Activated CD8-positive, alpha-beta memory T cell treated with anti-CD3 and anti-CD28 coated beads, Interleukin-2, amount 10 ng/mL, durations not matched to agents 7 days and 5 days (primary cell): ENCODE measurements around the gene SLX9. TPM values are rescaled to one million over a fixed set of nuclear protein-coding genes. Genes with fewer than 3 reads are reported as not detected.

Source experiments
- ATAC-seq: fragments of 150-1000 bp; cut with Tn5 transposase; one replicate; pipeline ENCODE4 v1.10.0; 2021; ENCODE audit warnings: moderate library complexity
- CTCF ChIA-PET: fragments of 350-600 bp; sonication (Branson Sonifier 250); formaldehyde crosslinking; loops from one replicate; lab custom pipeline; 2021; ENCODE audit warnings: antibody characterized with exemption; lab: Charles Lee
- DNase-seq: peaks from one replicate; pipeline ENCODE4 v3.0.0-alpha.2; 2020
- H3K27ac Mint-ChIP-seq: one replicate; pipeline ENCODE4 v1.8.0; 2021; ENCODE audit warnings: mild to moderate bottlenecking, mixed read lengths
- H3K27me3 Mint-ChIP-seq: one replicate; pipeline ENCODE4 v1.8.0; 2021; ENCODE audit warnings: mixed read lengths
- H3K36me3 Mint-ChIP-seq: one replicate; pipeline ENCODE4 v1.8.0; 2021; ENCODE audit warnings: mild to moderate bottlenecking, mixed read lengths
- H3K4me1 Mint-ChIP-seq: one replicate; pipeline ENCODE4 v1.8.0; 2021; ENCODE audit warnings: mixed read lengths
- H3K4me3 Mint-ChIP-seq: one replicate; pipeline ENCODE4 v1.8.0; 2021; ENCODE audit warnings: mild to moderate bottlenecking, moderate library complexity, mixed read lengths
- H3K9me3 Mint-ChIP-seq: one replicate; pipeline ENCODE4 v1.8.0; 2022; ENCODE audit warnings: low read depth, mixed read lengths
- total RNA-seq, 2 experiments: library from RNA; stranded (reverse); gene quantifications; one replicate each; pipeline ENCODE4 v1.2.3, GENCODE V29; 2021

SLX9 gene
- total RNA-seq, 2 experiments from 2014 or later, result 56.8 to 62.9 TPM

DNA sequence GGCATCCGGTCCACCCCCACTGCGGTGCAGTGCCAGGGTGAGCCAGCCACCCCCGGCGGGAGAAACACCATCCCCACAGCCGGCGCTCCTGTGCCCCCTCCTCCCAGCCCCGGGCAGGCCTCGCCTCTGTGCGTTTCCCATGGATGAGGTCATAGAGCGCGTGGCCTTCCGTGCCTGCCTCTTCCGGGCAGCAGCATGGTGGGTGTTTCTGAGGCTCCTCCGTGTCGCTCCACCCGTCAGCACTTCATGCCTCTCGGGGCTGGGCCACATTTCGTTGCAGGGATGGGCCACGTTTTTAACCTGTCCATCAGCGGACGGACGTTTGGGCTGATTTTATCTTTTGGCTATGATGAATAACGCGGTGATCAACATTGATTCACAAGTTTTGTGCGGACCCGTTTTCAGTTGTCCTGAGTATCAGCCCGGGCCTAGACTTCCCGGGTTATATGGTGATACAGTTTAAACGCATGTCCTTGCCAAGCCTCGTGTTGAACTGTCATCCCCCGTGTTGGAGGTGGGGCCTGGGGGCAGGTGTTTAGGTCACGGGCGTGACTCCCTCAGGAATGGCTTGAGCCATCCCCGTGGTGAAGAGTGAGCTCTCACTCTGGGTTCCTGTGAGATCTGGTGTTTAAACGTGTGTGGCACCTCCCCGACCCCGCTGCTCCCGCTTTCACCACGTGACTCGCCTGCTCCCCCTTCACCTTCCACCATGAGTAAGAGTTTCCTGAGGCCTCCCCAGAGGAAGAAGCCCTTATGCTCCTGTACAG lies 64.8 kb downstream of the SLX9 start:
- H3K9me3 Mint-ChIP-seq, result no peaks in the 10 kb centered on the region
- H3K27ac Mint-ChIP-seq, result no peak overlapping the region
- ATAC-seq (no peak), DNase-seq (no peak)
- peaks cover 5% of the 10 kb centered on the region for H3K4me1 Mint-ChIP-seq
- H3K27me3 Mint-ChIP-seq, result peaks cover 34% of the 10 kb centered on the region
- H3K4me3 Mint-ChIP-seq, result no peak overlapping the region
- CTCF ChIA-PET, result interaction anchor here (0.8 kb wide), 1 partner anchor 124 kb away, joined by 4 read pairs; no protein-coding TSS in a partner anchor
- H3K36me3 Mint-ChIP-seq, result no peaks in the 10 kb centered on the region

- ATAC-seq (no peak), DNase-seq (no peak)
- no peaks in the 10 kb centered on the region for H3K9me3 Mint-ChIP-seq
- CTCF ChIA-PET, result interaction anchor here (1.0 kb wide), 1 partner anchor 130 kb away, joined by 4 read pairs; no protein-coding TSS in a partner anchor
- H3K36me3 Mint-ChIP-seq, result no peaks in the 10 kb centered on the region
- H3K27ac Mint-ChIP-seq, result no peak overlapping the region
- H3K4me3 Mint-ChIP-seq, result no peak overlapping the region
- H3K27me3 Mint-ChIP-seq, result peaks cover 52% of the 10 kb centered on the region
- H3K4me1 Mint-ChIP-seq, result peaks cover 5% of the 10 kb centered on the region
These were observed 66.8 kb downstream of the SLX9 start for GRCh38 chr21:45006536-45007095.

DNA sequence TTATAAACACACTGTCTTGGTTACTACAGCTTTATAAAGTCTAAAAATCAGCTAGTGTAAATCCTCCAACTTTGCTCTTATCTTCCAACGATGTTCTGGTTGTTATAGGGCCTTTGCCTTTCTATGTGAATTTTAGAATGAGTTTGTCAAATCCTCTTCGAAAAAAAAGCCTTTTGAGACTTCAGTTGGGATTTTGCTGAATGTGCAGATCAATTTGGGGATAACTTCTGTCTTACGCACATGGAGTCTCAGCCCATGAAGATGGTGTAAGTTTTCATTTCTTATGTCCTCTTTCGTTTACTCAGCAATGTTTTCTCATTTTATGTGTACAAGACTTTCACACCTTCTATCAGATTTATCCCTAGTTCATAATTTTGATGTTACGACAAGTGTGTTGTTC lies 69.8 kb downstream of the SLX9 start:
- peaks cover 57% of the 10 kb centered on the region for H3K27me3 Mint-ChIP-seq
- H3K9me3 Mint-ChIP-seq, result no peaks in the 10 kb centered on the region
- CTCF ChIA-PET, result no interaction called here
- H3K27ac Mint-ChIP-seq, result no peak overlapping the region
- no peaks in the 10 kb centered on the region for H3K36me3 Mint-ChIP-seq
- H3K4me3 Mint-ChIP-seq, result no peak overlapping the region
- DNase-seq (no peak), ATAC-seq (no peak)
- peaks cover 5% of the 10 kb centered on the region for H3K4me1 Mint-ChIP-seq

- H3K4me1 Mint-ChIP-seq, result peaks cover 2% of the 10 kb centered on the region
- CTCF ChIA-PET, result interaction anchor here (1.1 kb wide), 1 partner anchor 60 kb away, joined by 3 read pairs; no protein-coding TSS in a partner anchor
- ATAC-seq, result no peak
- peaks cover 59% of the 10 kb centered on the region for H3K27me3 Mint-ChIP-seq
- no peak for DNase-seq
- H3K9me3 Mint-ChIP-seq, result no peaks in the 10 kb centered on the region
- H3K36me3 Mint-ChIP-seq, result no peaks in the 10 kb centered on the region
- no peak overlapping the region for H3K27ac Mint-ChIP-seq
- H3K4me3 Mint-ChIP-seq, result no peak overlapping the region
These were observed 70.3 kb downstream of the SLX9 start for GRCh38 chr21:45010096-45010495.

DNA sequence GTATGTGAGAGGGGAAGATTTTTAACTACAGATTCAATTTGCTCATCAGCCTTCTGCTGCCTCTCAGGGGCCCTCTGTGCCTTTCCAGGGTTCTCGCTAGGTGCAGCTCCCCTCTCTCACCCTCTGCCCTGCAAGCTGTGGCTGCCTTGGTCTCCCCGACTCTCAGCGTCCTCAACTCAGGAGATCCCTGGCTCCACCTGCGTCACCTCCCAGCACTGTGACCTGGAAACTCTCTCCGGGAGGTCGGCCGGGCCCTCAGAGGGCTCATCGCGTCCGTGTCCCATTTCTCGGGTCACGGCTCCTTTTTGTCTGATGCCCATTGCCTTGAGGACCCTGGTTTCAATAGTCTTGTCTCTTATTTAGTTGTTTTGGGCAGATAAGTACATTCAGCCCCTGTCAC lies 71.0 kb downstream of the SLX9 start:
- H3K9me3 Mint-ChIP-seq, result no peaks in the 10 kb centered on the region
- CTCF ChIA-PET, result interaction anchor here (1.1 kb wide), 1 partner anchor 61 kb away, joined by 3 read pairs; no protein-coding TSS in a partner anchor
- H3K4me3 Mint-ChIP-seq, result no peak overlapping the region
- no peaks in the 10 kb centered on the region for H3K36me3 Mint-ChIP-seq
- peaks cover 62% of the 10 kb centered on the region for H3K27me3 Mint-ChIP-seq
- H3K4me1 Mint-ChIP-seq, result peaks cover 1% of the 10 kb centered on the region
- no peak for DNase-seq
- H3K27ac Mint-ChIP-seq, result no peak overlapping the region
- no peak for ATAC-seq

GRCh38 chr21:45011426-45011825 lies 71.6 kb downstream of the SLX9 start:
- Mint-ChIP-seq H3K9me3 (no peaks in the 10 kb centered on the region), H3K4me3 (no peak overlapping the region), H3K4me1 (peaks cover 1% of the 10 kb centered on the region), H3K36me3 (no peaks in the 10 kb centered on the region), H3K27ac (no peak overlapping the region), H3K27me3 (peaks cover 61% of the 10 kb centered on the region)
- ATAC-seq (no peak), DNase-seq (no peak)
- CTCF ChIA-PET, result no interaction called here

- ATAC-seq (no peak), DNase-seq (no peak)
- Mint-ChIP-seq H3K27me3 (peaks cover 61% of the 10 kb centered on the region), H3K36me3 (no peaks in the 10 kb centered on the region), H3K9me3 (no peaks in the 10 kb centered on the region), H3K4me1 (peaks cover 1% of the 10 kb centered on the region), H3K4me3 (no peak overlapping the region), H3K27ac (no peak overlapping the region)
- CTCF ChIA-PET, result no interaction called here
These were observed 72.3 kb downstream of the SLX9 start for GRCh38 chr21:45011911-45012661.

GRCh38 chr21:45012662-45013259 lies 72.9 kb downstream of the SLX9 start:
- DNase-seq, result no peak
- no peaks in the 10 kb centered on the region for H3K36me3 Mint-ChIP-seq
- no peaks in the 10 kb centered on the region for H3K9me3 Mint-ChIP-seq
- CTCF ChIA-PET, result no interaction called here
- no peak overlapping the region for H3K4me3 Mint-ChIP-seq
- H3K27me3 Mint-ChIP-seq, result peaks cover 61% of the 10 kb centered on the region
- H3K4me1 Mint-ChIP-seq, result peaks cover 4% of the 10 kb centered on the region
- no peak overlapping the region for H3K27ac Mint-ChIP-seq
- no peak for ATAC-seq

DNA sequence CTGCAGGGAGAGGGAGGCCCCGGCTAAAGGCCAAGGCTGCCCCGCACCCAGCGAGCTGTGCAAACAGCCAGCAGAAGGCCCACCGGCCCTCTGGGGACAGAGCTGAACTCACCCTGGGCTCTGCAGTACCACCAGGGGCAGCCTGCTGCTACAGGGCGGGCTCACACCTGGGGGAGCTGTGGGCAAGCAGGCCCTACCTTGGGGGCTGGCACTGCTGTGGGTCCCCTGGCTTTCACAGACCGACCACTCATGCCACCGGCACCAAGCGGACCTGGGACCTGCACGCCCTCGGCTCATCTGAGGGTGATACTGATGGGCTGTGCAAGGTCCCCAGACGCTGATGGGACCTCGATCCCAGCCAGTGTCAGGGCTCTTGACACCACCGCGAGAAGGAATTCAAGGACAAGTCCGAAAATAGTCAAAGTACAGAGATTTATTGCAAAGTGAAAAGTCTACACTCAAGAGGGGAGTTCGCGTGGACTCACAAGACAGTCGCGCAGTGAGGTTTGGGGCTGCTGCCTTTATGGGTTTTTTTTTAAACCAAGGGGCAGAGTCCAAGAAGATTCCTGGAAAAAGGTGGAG lies 73.5 kb downstream of the SLX9 start:
- CTCF ChIA-PET, result no interaction called here
- DNase-seq (no peak), ATAC-seq (no peak)
- H3K9me3 Mint-ChIP-seq, result no peaks in the 10 kb centered on the region
- H3K36me3 Mint-ChIP-seq, result no peaks in the 10 kb centered on the region
- no peak overlapping the region for H3K4me3 Mint-ChIP-seq
- peaks cover 6% of the 10 kb centered on the region for H3K4me1 Mint-ChIP-seq
- H3K27ac Mint-ChIP-seq, result no peak overlapping the region
- H3K27me3 Mint-ChIP-seq, result peaks cover 64% of the 10 kb centered on the region

- Mint-ChIP-seq H3K27ac (no peak overlapping the region), H3K9me3 (no peaks in the 10 kb centered on the region), H3K4me1 (peaks cover 4% of the 10 kb centered on the region), H3K36me3 (no peaks in the 10 kb centered on the region), H3K27me3 (peaks cover 56% of the 10 kb centered on the region), H3K4me3 (no peak overlapping the region)
- CTCF ChIA-PET, result interaction anchor here (1.8 kb wide), 1 partner anchor 114 kb away, joined by 4 read pairs; no protein-coding TSS in a partner anchor
- no peak for DNase-seq
- no peak for ATAC-seq
These were observed 75.1 kb downstream of the SLX9 start for GRCh38 chr21:45014747-45015468.

GRCh38 chr21:45015469-45015860 lies 75.6 kb downstream of the SLX9 start:
- Mint-ChIP-seq H3K27me3 (peaks cover 55% of the 10 kb centered on the region), H3K27ac (no peak overlapping the region), H3K9me3 (no peaks in the 10 kb centered on the region), H3K36me3 (no peaks in the 10 kb centered on the region), H3K4me1 (peaks cover 4% of the 10 kb centered on the region), H3K4me3 (no peak overlapping the region)
- no peak for DNase-seq
- CTCF ChIA-PET, result interaction anchor here (1.8 kb wide), 1 partner anchor 113 kb away, joined by 4 read pairs; no protein-coding TSS in a partner anchor
- no peak for ATAC-seq

DNA sequence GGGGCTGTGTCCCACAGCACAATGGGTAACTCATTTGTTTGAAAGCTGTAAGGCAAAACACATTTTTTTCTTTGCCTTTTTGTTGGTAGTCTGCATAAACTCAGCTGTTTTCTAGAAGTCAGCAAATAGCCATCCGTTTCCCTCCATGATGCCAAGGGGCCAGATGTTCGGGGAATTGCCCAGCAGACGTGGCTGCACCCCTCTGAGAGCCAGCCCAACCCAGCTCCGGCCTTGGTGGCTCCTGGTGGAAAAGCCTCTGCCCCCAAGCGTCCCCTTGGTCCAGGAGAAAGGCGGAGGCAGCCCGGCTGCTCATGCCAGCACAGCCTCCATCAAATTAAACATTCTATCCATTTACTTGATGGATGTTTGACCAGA lies 76.2 kb downstream of the SLX9 start:
- CTCF ChIA-PET, result interaction anchor here (1.2 to 1.8 kb wide), 2 partner anchors 112 to 122 kb away, joined by 3 to 4 read pairs; no protein-coding TSS in a partner anchor
- Mint-ChIP-seq H3K4me1 (peaks cover 4% of the 10 kb centered on the region), H3K36me3 (no peaks in the 10 kb centered on the region), H3K27ac (no peak overlapping the region), H3K9me3 (no peaks in the 10 kb centered on the region), H3K27me3 (peaks cover 50% of the 10 kb centered on the region), H3K4me3 (no peak overlapping the region)
- DNase-seq, result no peak
- no peak for ATAC-seq
